ENCODE data around the gene BTBD2.

BTBD2 gene

DNA sequence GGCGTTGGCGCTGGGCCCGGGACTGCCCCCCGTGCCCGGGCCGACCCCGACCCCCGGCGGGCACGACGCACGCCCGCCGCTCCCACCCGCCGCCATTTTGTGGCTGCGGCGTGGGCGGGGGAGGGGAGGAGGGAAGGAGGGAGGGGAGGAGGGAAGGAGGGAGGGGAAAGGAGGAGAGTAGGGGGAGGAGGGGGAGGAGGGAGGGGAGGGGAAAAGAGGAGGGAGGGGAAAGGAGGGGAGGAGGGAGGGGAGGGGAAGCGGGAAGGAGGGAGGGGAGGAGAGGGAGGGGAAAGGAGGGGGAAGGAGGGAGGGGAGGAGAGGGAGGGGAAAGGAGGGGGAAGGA, at the start of gene BTBD2:
Gene BTBD2 (minus strand): TSS at position 107 of the 343 bp plus-strand sequence. CDS start 11 bp downstream, at position 96.
- peak; percentile 64 for DNase-seq

DNA sequence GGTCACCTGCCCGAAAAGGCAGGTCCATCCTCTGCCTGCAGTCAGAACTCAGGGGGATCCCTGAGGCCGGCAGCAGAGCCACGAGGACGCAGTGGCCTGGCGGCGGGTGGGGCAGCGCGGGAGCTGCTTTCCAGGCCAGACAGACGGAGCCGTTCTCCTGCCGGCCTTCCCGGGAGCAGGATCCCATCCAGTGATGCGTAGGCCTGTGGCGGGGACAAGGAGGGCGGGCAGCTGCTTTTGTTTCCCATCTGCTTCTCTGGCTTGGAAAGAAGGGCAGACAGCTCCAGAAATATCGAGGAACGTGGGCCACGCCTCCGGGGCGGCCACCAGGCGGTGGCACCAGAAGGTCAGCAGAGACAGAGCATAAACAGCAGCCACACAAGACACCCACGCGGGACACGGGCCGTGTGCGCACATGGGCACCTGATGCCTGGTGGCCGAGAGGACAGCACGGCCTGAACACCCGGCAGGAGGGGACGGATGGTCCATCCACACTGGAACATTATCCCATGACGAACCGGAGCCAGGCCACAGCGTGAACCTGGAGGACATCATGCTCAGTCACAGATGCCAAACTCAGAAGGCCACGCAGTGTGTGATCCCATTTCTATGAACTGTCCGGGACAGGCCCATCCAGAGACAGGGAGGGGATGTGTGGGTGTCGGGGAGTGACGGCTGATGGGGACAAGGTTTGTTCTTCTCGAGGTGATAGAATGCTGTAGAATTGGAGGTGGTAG, 49.4 kb upstream of the BTBD2 start:
- DNase-seq: no peak

DNA sequence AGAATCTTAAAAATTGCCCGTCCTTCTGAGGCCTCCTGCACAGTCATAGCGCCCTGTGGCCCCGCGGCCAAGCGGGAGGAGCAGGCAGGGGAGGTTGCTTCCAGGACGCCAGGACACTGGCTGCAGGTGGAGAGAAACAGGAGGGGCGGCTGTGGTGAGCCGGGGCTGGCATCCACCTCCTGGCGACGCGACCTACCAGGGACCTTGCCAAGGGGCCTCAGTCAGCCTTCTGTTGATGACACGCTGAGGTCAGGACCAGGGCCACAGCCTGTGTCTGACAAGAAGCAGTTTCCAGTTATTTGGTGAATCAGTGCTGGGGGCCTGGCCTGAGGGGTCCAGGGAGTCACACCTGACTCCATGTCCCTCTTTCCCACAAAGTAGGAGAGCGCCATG, 48.9 kb upstream of the BTBD2 start:
- DNase-seq: no peak

DNA sequence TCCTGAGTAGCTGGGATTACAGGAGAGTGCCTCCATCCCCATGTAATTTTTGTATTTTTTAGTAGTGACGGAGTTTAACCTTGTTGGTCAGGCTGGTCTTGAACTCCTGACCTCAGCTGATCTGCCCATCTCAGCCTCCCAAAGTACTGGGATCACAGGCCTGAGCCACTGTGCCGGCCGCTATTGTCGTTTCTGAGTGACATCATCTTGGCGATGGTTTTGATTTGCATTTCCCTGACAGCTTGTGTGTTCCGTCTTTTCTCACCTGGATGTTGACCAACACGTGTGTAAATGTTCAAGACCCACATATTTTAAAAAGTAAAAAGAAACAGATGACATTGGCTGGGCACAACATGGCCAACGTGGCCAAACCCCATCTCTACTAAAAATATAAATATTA, 48.3 kb upstream of the BTBD2 start:
- no peak for DNase-seq

DNA sequence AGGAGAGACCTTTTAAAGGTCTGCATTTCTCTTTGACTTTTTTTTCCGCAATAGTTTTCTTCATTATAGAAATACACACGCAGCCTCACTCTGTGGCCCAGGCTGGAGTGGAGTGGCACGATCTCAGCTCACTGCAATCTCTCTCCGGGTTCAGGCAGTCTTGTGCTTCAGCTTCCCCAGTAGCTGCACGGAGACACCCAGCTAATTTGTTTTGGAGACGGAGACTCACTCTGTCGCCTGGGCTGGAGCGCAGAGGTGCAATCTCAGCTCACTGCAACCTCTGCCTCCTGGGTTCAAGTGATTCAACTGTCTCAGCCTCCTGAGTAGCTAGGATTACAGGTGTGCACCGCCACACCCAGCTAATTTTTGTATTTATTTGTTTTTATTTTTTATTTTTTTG, 47.3 kb upstream of the BTBD2 start:
- no peak for DNase-seq

DNA sequence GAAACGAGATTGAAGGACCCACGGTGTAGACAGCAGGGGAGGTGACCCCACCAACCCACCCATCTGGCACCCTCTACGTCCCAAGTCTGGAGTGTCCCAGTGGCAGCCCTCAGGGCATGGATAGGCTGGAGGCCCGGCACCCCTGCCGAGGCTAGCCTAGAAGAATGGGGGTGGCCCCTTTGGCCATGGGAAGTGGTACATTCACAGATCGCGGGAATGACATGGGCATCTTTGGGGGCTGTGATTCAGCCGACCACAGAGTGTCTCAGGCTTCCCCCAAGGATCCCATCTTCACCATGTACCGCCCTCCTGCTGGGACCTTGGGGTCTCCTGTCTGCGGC, 46.8 kb upstream of the BTBD2 start:
- no peak for DNase-seq

DNA sequence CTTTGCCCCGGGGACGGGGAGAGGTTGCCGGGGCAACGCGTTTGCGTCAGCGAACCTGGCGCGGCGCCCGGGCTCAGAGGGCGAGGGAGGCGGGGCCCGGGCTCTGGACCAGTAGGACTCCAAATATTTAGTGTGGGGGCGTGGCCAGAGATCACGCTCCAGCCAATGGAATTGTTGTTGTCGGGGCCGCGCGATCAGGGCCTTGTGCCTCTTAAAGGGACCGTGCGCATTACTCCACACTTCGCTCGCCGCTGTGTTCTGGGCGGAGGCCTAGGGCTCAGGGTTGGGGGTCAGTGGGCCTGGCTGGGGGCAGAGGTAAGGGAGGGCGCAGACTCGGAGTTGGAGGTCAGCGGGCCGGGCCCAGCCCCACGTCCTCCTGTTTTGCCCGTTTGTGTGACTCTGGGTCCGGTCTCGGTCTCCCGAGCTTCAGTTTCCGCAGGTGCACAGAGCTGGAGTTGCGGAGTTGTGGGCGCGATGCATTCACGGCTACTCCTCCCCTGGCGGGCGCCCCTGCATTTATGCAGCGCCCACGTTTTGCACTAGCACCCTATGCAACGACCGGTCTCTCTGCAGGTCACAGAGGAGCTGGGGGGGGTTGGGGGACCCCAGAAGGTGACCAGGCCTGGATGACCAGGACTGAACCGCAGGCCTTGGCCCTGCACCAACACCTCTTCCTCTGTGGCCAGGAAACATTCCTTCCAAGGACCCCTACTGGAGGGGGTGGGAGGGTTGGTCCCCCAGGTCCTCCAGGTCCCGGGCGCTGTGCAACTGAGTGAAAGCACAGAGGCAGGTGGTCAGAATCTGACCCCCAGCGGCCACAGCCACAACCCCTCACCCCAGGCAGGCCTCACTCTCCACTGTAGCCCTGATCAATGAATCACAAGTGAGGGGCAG, 46.2 kb upstream of the BTBD2 start:
- peak; percentile 100 for DNase-seq

DNA sequence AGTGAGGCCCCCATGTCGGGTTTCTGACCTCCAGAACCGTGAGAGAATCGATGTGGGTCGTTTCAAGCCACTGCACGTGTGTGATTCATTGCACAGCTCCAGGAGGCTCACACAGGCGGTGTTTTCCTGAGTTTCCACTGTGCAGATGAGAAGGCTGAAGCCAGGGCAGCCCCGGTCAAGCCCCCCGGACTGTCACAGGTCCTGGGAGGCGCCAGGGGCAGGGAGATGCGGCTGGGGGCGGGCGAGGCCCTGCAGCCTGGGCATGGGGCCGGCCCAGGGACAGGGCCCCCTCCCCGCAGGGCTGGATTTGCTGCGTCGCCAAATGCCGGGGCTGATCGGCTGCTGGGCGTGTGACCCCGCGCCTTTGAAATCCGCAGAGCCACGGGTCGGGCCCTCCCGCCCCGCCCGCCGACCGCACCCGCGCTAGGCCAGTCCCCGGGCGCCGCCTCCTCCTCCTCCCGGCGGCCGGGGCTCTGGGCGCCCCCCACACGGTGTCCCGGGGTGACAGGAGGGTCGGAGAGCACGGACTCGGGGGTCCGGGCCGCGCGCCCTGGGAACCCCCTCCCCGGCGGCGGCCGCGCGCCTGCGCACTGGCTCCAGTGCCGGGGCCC, 45.5 kb upstream of the BTBD2 start:
- no peak for DNase-seq

DNA sequence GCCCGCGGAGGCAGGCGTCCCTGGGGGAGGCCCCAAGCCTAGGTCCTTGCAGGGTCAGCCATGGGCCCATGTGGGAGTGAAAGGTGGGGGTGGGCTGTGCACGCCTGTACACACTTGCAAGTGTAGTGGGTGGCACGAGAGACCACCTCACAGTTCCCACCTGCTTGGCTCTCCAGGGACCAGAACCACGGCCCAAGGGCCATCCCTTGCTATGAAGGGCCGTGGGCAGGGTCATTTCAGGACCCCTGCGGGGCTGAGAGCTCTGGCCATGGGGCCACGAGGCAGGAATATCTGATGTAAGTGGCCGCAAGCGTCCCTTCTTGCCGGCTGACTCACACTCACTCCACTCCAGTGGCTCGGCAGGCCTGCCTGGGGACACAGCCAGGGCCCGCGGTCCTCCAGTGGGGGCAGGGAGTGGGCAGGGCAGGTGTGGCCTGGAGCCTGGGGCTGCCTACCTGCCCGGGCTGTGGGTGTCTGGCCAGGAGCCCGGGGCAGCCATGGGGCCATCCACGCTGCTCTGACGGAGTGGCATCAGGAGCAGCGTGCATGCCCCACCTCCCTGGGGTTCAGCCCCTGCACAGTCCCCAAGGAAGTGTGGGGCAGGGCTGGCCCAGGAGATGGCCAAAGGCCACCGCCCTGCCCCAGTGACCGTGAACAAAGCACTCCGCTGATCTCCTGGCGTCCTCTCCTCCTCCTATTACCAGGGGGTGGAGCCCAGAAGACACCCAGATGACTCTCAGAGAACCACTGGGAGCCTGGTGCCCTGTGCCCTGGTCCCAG, 44.1 kb upstream of the BTBD2 start:
- no peak for DNase-seq

DNA sequence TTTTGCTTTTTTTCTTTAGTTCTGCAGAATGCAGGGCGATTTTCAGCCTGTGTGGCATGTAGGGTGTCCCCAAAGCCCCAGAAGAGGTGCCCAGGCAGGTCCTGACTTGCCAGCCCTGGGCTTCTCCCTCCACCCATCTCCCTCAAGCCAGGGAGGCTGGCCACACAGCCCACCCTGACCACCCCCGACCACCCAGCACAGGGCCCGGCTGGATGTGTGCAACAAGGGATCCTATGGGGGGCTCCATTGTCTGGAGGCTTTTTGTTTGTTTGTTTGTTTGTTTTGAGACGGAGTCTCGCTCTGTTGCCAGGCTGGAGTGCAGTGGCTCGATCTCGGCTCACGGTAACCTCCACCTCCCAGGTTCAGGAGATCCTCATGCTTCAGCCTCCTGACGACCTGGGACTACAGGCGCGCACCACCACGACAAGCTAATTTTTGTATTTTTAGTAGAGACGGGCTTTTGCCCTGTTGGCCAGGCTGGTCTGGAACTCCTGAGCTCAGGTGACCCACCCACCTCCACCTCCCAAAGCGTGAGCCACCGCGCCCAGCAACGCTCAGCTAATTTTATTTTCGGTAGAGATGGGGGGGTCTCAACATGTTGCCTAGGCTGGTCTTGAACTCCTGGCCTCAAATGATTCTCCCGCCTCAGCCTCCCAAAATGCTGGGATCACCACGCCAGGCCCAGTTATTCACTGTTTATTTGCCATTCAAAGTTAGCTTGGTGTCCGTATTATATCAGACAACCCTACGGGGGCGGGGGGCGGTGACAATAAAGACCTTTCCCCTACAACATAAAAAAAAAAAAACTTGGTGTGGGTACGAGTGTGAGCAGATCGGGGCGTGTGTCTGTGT, 43.3 kb upstream of the BTBD2 start:
- DNase-seq: no peak

DNA sequence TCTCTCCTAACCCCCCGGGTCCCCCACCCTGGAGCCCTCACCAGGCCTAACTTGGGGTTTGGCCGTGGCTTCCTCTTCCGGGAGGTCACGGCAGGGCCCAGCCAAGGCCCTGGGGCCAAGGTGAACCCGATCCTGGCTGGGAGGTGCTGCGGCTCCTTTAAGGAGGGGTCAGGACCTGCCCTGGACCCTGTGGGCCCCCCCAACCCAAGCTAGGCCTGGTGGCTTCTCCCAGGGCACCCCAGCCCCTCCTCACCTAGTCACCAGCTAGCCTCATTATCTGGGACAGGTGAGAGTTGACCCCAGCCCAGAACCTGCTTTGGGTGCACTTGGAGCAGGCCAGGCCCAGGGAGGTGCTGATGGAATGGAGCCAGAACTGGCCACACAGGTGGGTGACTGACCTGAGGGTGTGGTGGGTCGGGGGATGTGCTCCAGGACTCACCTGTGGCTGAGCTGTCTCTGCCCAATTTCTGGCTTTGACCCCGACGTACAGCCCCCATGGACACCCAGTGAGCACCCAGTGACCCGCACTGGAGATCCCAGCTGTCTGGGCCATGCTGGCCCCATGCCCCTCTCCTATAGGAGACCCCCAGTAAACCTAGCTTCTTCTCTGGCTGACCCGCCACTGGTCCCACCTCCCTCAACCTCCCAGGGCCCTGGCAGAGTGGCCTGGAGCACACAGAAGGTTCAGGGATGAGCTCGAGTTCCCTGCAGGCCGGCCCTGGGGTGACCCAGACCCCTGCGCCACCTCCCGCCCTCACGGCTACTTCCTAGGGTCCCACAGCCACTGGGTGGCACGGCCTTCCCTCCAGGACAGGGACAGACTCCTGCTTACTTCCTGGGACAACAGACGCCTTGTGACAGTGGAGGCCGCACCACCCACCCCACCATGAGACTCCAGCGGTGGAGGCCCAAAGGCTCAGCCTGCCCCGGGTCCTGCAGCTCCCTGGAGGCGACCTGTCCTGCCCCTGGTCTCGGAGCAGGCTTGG, 42.3 kb upstream of the BTBD2 start:
- no peak for DNase-seq

DNA sequence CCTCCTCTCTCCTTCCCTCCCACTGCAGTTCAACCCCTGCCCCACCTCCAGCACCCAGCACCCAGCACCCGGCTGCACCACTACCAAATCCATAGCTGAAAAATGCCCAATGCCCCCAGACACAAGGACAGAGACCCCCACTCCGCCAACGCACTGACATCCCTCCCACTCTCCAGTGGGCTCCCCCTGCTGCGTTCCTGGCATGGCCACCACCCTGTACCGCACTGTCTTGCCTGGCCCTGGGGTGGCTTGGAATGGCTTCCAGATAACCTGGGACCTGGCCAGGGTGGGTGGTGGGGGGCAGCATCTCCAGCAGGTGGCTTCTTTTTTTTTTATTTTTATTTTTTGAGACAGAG, 41.3 kb upstream of the BTBD2 start:
- no peak for DNase-seq

DNA sequence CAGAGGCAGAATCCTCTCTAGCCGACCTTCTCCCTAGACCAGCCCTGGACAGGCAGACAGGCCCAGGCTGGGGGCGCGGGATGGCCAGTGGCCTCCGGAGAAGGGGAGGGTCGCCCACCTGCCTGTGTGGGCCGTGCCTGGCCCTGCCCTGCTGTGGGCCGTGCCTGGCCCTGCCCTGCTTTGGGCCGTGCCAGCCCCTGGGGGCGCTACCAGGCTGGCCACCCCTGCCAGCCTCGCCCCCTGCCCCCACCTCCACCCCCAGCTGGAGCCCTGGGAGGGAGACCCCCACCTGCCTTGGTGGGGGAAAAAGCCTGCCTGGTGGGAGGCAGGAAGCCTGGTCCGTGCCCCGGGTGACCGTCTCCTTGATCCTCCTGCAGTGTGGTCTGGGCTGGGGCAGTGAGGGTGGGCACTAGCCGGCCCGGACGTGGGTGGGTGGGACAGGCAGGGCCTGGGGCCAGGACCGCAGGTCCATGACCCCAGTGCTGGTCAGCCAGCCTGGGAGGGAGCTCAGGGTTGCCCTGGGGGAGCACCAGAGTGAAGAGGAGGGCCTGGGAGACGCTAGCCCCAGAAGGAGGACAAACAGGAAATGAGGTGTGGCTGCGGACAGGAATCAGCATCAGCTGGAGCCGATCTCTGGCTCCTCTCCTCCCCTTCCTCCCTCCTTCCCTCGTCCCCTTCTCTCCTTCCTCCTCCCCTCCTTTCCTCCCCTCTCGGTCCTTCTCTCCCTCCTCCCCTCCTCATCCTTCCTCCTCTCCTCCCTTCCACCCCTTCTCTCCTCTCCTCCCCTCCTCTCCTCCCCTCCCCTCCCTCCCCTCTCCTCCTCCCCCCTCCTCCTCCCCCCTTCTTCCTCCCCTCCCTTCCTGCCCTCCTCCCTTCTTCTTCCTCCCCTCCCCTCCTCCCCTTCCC, 40.7 kb upstream of the BTBD2 start:
- DNase-seq: no peak

DNA sequence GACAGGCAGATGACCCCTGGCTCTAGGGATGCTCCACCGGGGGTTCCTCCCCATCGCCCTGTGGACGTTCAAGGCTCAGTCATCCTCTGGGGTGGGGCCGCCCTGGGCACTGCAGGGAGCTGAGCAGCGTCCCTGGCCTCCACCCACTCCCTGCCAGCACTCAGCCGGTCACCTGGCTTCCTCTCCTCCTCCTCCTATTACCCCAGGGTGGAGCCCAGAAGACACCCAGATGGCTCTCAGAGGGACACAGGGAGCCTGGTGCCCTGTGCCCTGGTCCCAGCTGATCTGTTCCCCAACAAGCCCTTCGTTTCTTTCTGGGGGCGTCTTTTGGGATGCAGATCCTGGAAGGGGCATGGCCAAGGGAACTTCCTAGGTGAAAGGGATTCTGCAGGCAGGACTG, 39.2 kb upstream of the BTBD2 start:
- DNase-seq: no peak

DNA sequence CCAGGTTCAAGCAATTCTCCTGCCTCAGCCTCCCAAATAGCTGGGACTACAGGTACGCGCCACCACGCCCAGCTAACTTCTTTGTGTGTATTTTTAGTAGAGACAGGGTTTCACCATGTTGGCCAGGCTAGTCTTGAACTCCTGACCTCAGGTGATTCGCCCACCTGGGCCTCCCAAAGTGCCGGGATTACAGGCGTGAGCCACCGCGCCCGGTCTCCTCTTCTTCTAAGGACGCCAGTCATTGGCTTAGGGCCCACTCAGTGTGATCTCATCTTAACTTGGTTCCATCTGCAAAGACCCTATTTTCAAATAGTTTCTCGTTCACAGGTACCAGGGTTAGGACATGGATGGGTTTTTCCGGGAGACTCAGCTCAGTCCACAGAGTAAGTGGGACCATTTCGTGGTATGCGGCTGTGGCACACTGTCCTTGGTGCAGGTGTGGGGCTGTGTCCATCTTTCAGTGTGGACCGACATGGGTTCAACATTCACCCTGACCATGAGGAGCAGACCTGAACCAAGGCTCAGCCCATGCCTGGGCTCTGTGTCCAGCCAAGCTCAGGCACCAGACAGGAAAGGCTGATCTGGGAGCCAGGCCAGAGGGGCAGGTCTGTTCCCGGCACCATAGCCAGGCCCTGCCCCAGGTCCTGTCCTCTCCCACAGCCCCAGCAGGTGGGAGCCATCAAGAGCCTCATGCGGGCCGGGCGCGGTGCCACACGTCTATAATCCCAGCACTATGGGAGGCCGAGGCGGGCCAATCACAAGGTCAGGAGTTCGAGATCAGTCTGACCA, 38.3 kb upstream of the BTBD2 start:
- no peak for DNase-seq

DNA sequence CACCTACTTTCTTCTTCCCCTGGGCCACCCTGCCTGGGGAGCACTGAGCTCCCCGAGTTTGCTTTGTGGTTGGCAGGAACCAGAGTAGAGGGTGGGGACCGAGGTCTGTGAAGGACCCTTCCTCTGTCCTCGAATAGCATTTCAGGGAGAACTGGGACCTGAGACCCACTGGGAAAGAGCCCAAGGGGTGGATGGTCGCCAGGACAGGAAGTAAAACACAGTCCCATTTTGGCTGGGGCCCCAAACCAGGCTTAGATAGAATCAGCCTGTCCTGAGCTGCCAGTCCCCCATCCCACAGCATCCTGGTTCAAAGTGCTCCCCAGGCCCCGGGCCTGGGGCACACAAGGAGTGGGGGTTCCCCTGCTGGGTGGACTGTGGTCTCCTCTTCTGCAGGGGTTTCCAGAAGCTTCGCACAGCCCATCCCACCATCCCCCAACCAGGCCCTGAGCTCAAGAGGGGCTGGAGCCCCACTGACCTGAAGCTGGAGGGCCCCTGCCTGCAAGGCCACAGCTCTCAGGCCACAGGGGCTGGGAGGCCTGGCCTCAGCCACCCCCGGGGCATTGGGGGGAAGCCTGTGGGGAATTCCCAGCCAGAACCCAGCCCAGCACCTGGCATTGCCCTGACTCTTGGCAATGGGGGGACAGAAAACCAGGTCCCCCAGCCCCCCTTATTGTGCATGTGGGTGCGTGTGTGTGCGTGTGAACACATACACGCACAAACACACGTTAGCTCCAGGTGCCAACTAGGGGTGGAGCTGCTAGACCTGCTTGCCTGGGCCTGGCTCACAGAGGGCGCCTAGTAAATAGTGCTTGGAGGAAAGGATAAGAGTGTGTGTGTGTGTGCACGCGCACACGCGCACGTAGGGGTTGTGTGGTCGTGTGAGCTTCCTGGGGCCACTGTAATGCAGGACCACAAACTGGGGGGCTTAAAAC, 36.5 kb upstream of the BTBD2 start:
- no peak for DNase-seq

DNA sequence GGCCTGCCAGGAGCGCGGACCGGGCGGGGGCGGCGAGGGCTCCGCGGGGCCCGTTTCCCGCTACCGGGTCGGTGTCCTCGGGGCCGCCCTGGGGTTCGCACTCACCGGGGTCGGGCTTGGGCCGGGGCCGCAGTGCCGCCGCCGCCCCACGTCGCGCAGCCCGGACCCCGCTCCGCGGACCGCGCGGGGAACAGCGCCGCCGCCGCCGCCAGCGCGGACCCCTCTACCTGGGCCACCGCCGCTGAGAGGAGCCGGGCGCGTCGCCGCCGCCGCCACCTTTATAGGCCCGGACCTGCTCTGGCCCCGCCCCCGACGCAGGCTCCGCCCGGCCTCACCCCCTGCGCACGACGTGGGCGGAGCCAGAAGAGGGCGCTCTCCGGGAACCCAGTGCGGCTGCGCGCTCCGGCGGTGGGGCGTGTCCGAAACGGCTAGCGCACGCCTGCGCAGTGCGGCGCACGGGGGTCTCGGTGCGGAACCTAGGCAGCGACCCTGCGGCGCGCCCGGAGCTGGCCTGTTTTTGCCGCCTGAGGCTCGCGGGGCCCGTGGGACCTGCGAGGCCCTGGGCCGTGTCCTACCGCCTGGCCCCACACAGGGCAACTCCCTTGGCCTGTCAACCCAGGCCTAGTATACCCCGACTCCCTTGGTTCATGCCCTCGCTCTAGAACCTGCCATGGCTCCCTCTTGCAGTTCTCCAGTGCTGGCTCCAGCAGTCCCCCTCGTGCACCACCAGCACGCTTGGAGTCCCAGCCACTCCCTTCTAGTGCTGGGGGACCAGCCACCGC, 35.7 kb upstream of the BTBD2 start, which contains the start of gene MKNK2:
Gene MKNK2 (minus strand): TSS at position 254 of the 782 bp plus-strand sequence. CDS start 393 bp downstream, outside the sequence.
- peak; percentile 99 for DNase-seq

All from activated CD4-positive, CD25-positive, alpha-beta regulatory T cell treated with anti-CD3 and anti-CD28 coated beads, Interleukin-2, amount 50 U/mL, for 72 hours (primary cell).